ENCODE measurements around the gene PCNT.

The PCNT gene

GRCh38 chr21:46388896-46389295 is 64.9 kb downstream of the PCNT start:
- Histone ChIP-seq H3K27ac (ENCODE audit: low read depth, low read length) (no peak overlapping the region), H3K36me3 (ENCODE audit: control insufficient read depth in 5 of 5, insufficient read depth in 5 of 5, low read length in 5 of 5) (peaks cover 0 to 75% (median 54%) of the 10 kb centered on the region in 5 donors), H3K27me3 (ENCODE audit: control insufficient read depth in 5 of 5, insufficient read depth in 4 of 5, low read length in 5 of 5) (no peaks in the 10 kb centered on the region), H3K9ac (ENCODE audit: low read length in 5 of 5) (no peak overlapping the region), H3K4me1 (ENCODE audit: control insufficient read depth in 5 of 5, insufficient read depth in 5 of 5, low read length in 5 of 5) (peaks cover 0 to 15% (median 11%) of the 10 kb centered on the region in 5 donors), H3K4me3 (ENCODE audit: low read depth in 1 of 5, low read length in 5 of 5) (no peak overlapping the region), H3K9me3 (ENCODE audit: control insufficient read depth in 5 of 5, low read length in 5 of 5) (no peaks in the 10 kb centered on the region)

- Histone ChIP-seq H3K9me3 (ENCODE audit: control insufficient read depth in 5 of 5, low read length in 5 of 5) (no peaks in the 10 kb centered on the region), H3K27me3 (ENCODE audit: control insufficient read depth in 5 of 5, insufficient read depth in 4 of 5, low read length in 5 of 5) (no peaks in the 10 kb centered on the region), H3K27ac (ENCODE audit: low read depth, low read length) (no peak overlapping the region), H3K4me3 (ENCODE audit: low read depth in 1 of 5, low read length in 5 of 5) (no peak overlapping the region), H3K9ac (ENCODE audit: low read length in 5 of 5) (no peak overlapping the region), H3K36me3 (ENCODE audit: control insufficient read depth in 5 of 5, insufficient read depth in 5 of 5, low read length in 5 of 5) (peaks cover 0 to 71% (median 42%) of the 10 kb centered on the region in 5 donors), H3K4me1 (ENCODE audit: control insufficient read depth in 5 of 5, insufficient read depth in 5 of 5, low read length in 5 of 5) (peaks cover 0 to 26% (median 19%) of the 10 kb centered on the region in 5 donors)
Observed at GRCh38 chr21:46390603-46391545, 66.9 kb downstream of the PCNT start.

- H3K4me1 ChIP-seq (ENCODE audit: control insufficient read depth in 5 of 5, insufficient read depth in 5 of 5, low read length in 5 of 5), result peaks cover 0 to 26% (median 19%) of the 10 kb centered on the region in 5 donors
- no peaks in the 10 kb centered on the region for H3K9me3 ChIP-seq (ENCODE audit: control insufficient read depth in 5 of 5, low read length in 5 of 5)
- no peaks in the 10 kb centered on the region for H3K27me3 ChIP-seq (ENCODE audit: control insufficient read depth in 5 of 5, insufficient read depth in 4 of 5, low read length in 5 of 5)
- no peak overlapping the region for H3K9ac ChIP-seq (ENCODE audit: low read length in 5 of 5)
- H3K27ac ChIP-seq (ENCODE audit: low read depth, low read length), result no peak overlapping the region
- peaks cover 0 to 67% (median 33%) of the 10 kb centered on the region in 5 donors for H3K36me3 ChIP-seq (ENCODE audit: control insufficient read depth in 5 of 5, insufficient read depth in 5 of 5, low read length in 5 of 5)
- no peak overlapping the region for H3K4me3 ChIP-seq (ENCODE audit: low read depth in 1 of 5, low read length in 5 of 5)
Observed at GRCh38 chr21:46391773-46392172, 67.8 kb downstream of the PCNT start.

GRCh38 chr21:46392921-46393320 is 69.0 kb downstream of the PCNT start:
- Histone ChIP-seq H3K36me3 (ENCODE audit: control insufficient read depth in 5 of 5, insufficient read depth in 5 of 5, low read length in 5 of 5) (peaks cover 0 to 70% (median 43%) of the 10 kb centered on the region in 5 donors), H3K4me3 (ENCODE audit: low read depth in 1 of 5, low read length in 5 of 5) (peak overlapping the region in 1 of 5 donors; percentile 46), H3K9ac (ENCODE audit: low read length in 5 of 5) (peak overlapping the region in 1 of 5 donors; percentile 26), H3K9me3 (ENCODE audit: control insufficient read depth in 5 of 5, low read length in 5 of 5) (no peaks in the 10 kb centered on the region), H3K27ac (ENCODE audit: low read depth, low read length) (peak overlapping the region; percentile 85), H3K27me3 (ENCODE audit: control insufficient read depth in 5 of 5, insufficient read depth in 4 of 5, low read length in 5 of 5) (no peaks in the 10 kb centered on the region), H3K4me1 (ENCODE audit: control insufficient read depth in 5 of 5, insufficient read depth in 5 of 5, low read length in 5 of 5) (peaks cover 0 to 26% (median 19%) of the 10 kb centered on the region in 5 donors)

GRCh38 chr21:46393451-46393940 is 69.5 kb downstream of the PCNT start:
- Histone ChIP-seq H3K27me3 (ENCODE audit: control insufficient read depth in 5 of 5, insufficient read depth in 4 of 5, low read length in 5 of 5) (no peaks in the 10 kb centered on the region), H3K27ac (ENCODE audit: low read depth, low read length) (peak overlapping the region; percentile 85), H3K36me3 (ENCODE audit: control insufficient read depth in 5 of 5, insufficient read depth in 5 of 5, low read length in 5 of 5) (peaks cover 0 to 71% (median 45%) of the 10 kb centered on the region in 5 donors), H3K4me3 (ENCODE audit: low read depth in 1 of 5, low read length in 5 of 5) (no peak overlapping the region), H3K9me3 (ENCODE audit: control insufficient read depth in 5 of 5, low read length in 5 of 5) (no peaks in the 10 kb centered on the region), H3K9ac (ENCODE audit: low read length in 5 of 5) (peak overlapping the region in 1 of 5 donors; percentile 26), H3K4me1 (ENCODE audit: control insufficient read depth in 5 of 5, insufficient read depth in 5 of 5, low read length in 5 of 5) (peaks cover 0 to 26% (median 19%) of the 10 kb centered on the region in 5 donors)

- Histone ChIP-seq H3K36me3 (ENCODE audit: control insufficient read depth in 5 of 5, insufficient read depth in 5 of 5, low read length in 5 of 5) (peaks cover 0 to 70% (median 42%) of the 10 kb centered on the region in 5 donors), H3K4me1 (ENCODE audit: control insufficient read depth in 5 of 5, insufficient read depth in 5 of 5, low read length in 5 of 5) (peaks cover 0 to 26% (median 19%) of the 10 kb centered on the region in 5 donors), H3K9me3 (ENCODE audit: control insufficient read depth in 5 of 5, low read length in 5 of 5) (no peaks in the 10 kb centered on the region), H3K9ac (ENCODE audit: low read length in 5 of 5) (no peak overlapping the region), H3K4me3 (ENCODE audit: low read depth in 1 of 5, low read length in 5 of 5) (no peak overlapping the region), H3K27me3 (ENCODE audit: control insufficient read depth in 5 of 5, insufficient read depth in 4 of 5, low read length in 5 of 5) (no peaks in the 10 kb centered on the region), H3K27ac (ENCODE audit: low read depth, low read length) (peak overlapping the region; percentile 85)
Observed at GRCh38 chr21:46393941-46394594, 70.1 kb downstream of the PCNT start.

- Histone ChIP-seq H3K9me3 (ENCODE audit: control insufficient read depth in 5 of 5, low read length in 5 of 5) (no peaks in the 10 kb centered on the region), H3K27me3 (ENCODE audit: control insufficient read depth in 5 of 5, insufficient read depth in 4 of 5, low read length in 5 of 5) (no peaks in the 10 kb centered on the region), H3K4me3 (ENCODE audit: low read depth in 1 of 5, low read length in 5 of 5) (no peak overlapping the region), H3K4me1 (ENCODE audit: control insufficient read depth in 5 of 5, insufficient read depth in 5 of 5, low read length in 5 of 5) (peaks cover 0 to 26% (median 19%) of the 10 kb centered on the region in 5 donors), H3K27ac (ENCODE audit: low read depth, low read length) (peak overlapping the region; percentile 85), H3K9ac (ENCODE audit: low read length in 5 of 5) (no peak overlapping the region), H3K36me3 (ENCODE audit: control insufficient read depth in 5 of 5, insufficient read depth in 5 of 5, low read length in 5 of 5) (peaks cover 0 to 69% (median 41%) of the 10 kb centered on the region in 5 donors)
Observed at GRCh38 chr21:46394595-46395104, 70.7 kb downstream of the PCNT start.

GRCh38 chr21:46397211-46397905 is 73.4 kb downstream of the PCNT start:
- no peak overlapping the region for H3K4me3 ChIP-seq (ENCODE audit: low read depth in 1 of 5, low read length in 5 of 5)
- peaks cover 0 to 26% (median 19%) of the 10 kb centered on the region in 5 donors for H3K4me1 ChIP-seq (ENCODE audit: control insufficient read depth in 5 of 5, insufficient read depth in 5 of 5, low read length in 5 of 5)
- no peak overlapping the region for H3K27ac ChIP-seq (ENCODE audit: low read depth, low read length)
- no peaks in the 10 kb centered on the region for H3K9me3 ChIP-seq (ENCODE audit: control insufficient read depth in 5 of 5, low read length in 5 of 5)
- no peak overlapping the region for H3K9ac ChIP-seq (ENCODE audit: low read length in 5 of 5)
- H3K27me3 ChIP-seq (ENCODE audit: control insufficient read depth in 5 of 5, insufficient read depth in 4 of 5, low read length in 5 of 5), result no peaks in the 10 kb centered on the region
- H3K36me3 ChIP-seq (ENCODE audit: control insufficient read depth in 5 of 5, insufficient read depth in 5 of 5, low read length in 5 of 5), result peaks cover 0 to 70% (median 50%) of the 10 kb centered on the region in 5 donors

- Histone ChIP-seq H3K4me3 (ENCODE audit: low read depth in 1 of 5, low read length in 5 of 5) (no peak overlapping the region), H3K36me3 (ENCODE audit: control insufficient read depth in 5 of 5, insufficient read depth in 5 of 5, low read length in 5 of 5) (peaks cover 0 to 74% (median 56%) of the 10 kb centered on the region in 5 donors), H3K9me3 (ENCODE audit: control insufficient read depth in 5 of 5, low read length in 5 of 5) (peaks cover 0 to 1% (median 0%) of the 10 kb centered on the region in 5 donors), H3K27ac (ENCODE audit: low read depth, low read length) (no peak overlapping the region), H3K4me1 (ENCODE audit: control insufficient read depth in 5 of 5, insufficient read depth in 5 of 5, low read length in 5 of 5) (peaks cover 2 to 20% (median 17%) of the 10 kb centered on the region in 5 donors), H3K27me3 (ENCODE audit: control insufficient read depth in 5 of 5, insufficient read depth in 4 of 5, low read length in 5 of 5) (peaks cover 0 to 2% (median 0%) of the 10 kb centered on the region in 5 donors), H3K9ac (ENCODE audit: low read length in 5 of 5) (no peak overlapping the region)
Observed at GRCh38 chr21:46397993-46398392, 74.0 kb downstream of the PCNT start.
